ENCODE measurements around the gene SMIM24. TPM values are rescaled to one million over a fixed set of nuclear protein-coding genes. Genes with fewer than 3 reads are reported as not detected.

SMIM24 gene
- total RNA-seq, 4 donors from 2014 or later = 18.7 to 100 (median 85.5) TPM

- WGBS, 2 donors (ENCODE audit: low coverage in 1 of 2) = 83% methylated on average over 23 of the region's 23 CpGs; no CpG with 5 or more reads in 1 of the 2 donors
- Histone ChIP-seq H3K4me3 (no peak overlapping the region), H3K27me3 (no peaks in the 10 kb centered on the region), H3K36me3 (no peaks in the 10 kb centered on the region), H3K4me1 (peaks cover 0 to 20% (median 9%) of the 10 kb centered on the region in 4 donors), H3K27ac (no peak overlapping the region), H3K9me3 (no peaks in the 10 kb centered on the region)
- intact Hi-C loops (cut with DNase I; ENCODE audit: low total_unique reads) (loop anchor here (2.0 kb wide), 1 partner anchor 13 kb away; no protein-coding TSS in a partner anchor), in situ Hi-C loops (cut with MboI; ENCODE audit: low pct_ligation_motif_present in 1 of 4, low pct_unique_long_range_greater_than_20kb in 1 of 4, low sequenced_read_pairs in 3 of 4) (no loop called here)
- TF ChIP-seq CTCF (IDR thresholded peaks at IDR 0.05) (no peak), POLR2A (IDR thresholded peaks at IDR 0.05) (no peak), EP300 (IDR thresholded peaks at IDR 0.05; ENCODE audit: low read depth) (no peak), POLR2AphosphoS5 (IDR thresholded peaks at IDR 0.05) (no peak)
- DNase-seq = no peak
These were observed 33.2 kb upstream of the SMIM24 start for GRCh38 chr19:3513229-3514140.

- no peak for DNase-seq
- H3K4me3 ChIP-seq = no peak overlapping the region
- intact Hi-C loops (cut with DNase I; ENCODE audit: low total_unique reads) (loop anchor here (2.0 kb wide), 1 partner anchor 14 kb away; no protein-coding TSS in a partner anchor), in situ Hi-C loops (cut with MboI; ENCODE audit: low pct_ligation_motif_present in 1 of 4, low pct_unique_long_range_greater_than_20kb in 1 of 4, low sequenced_read_pairs in 3 of 4) (no loop called here)
- peaks cover 2 to 23% (median 10%) of the 10 kb centered on the region in 4 donors for H3K4me1 ChIP-seq
- no peaks in the 10 kb centered on the region for H3K9me3 ChIP-seq
- H3K27ac ChIP-seq = no peak overlapping the region
- H3K27me3 ChIP-seq = no peaks in the 10 kb centered on the region
- TF ChIP-seq POLR2A (IDR thresholded peaks at IDR 0.05) (no peak), CTCF (IDR thresholded peaks at IDR 0.05) (no peak), POLR2AphosphoS5 (IDR thresholded peaks at IDR 0.05) (no peak), EP300 (IDR thresholded peaks at IDR 0.05; ENCODE audit: low read depth) (no peak)
- WGBS, 2 donors (ENCODE audit: low coverage in 1 of 2) = 93% methylated on average over 17 of the region's 17 CpGs; no CpG with 5 or more reads in 1 of the 2 donors
- H3K36me3 ChIP-seq = no peaks in the 10 kb centered on the region
These were observed 32.4 kb upstream of the SMIM24 start for GRCh38 chr19:3512562-3513228.

- Histone ChIP-seq H3K9me3 (no peaks in the 10 kb centered on the region), H3K4me3 (no peak overlapping the region), H3K4me1 (peaks cover 2 to 24% (median 14%) of the 10 kb centered on the region in 4 donors), H3K27ac (no peak overlapping the region), H3K27me3 (no peaks in the 10 kb centered on the region), H3K36me3 (no peaks in the 10 kb centered on the region)
- no peak for TF ChIP-seq EP300 (IDR thresholded peaks at IDR 0.05; ENCODE audit: low read depth)
- TF ChIP-seq POLR2AphosphoS5 (IDR thresholded peaks at IDR 0.05) = no peak
- no peak for TF ChIP-seq CTCF (IDR thresholded peaks at IDR 0.05)
- no peak for TF ChIP-seq POLR2A (IDR thresholded peaks at IDR 0.05)
- in situ Hi-C loops (cut with MboI; ENCODE audit: low pct_ligation_motif_present in 1 of 4, low pct_unique_long_range_greater_than_20kb in 1 of 4, low sequenced_read_pairs in 3 of 4) = no loop called here
- WGBS, 2 donors (ENCODE audit: low coverage in 1 of 2) = 83% methylated on average over 26 of the region's 26 CpGs; no CpG with 5 or more reads in 1 of the 2 donors
- DNase-seq = no peak
- intact Hi-C loops (cut with DNase I; ENCODE audit: low total_unique reads) = loop anchor here (2.0 kb wide), 1 partner anchor 15 kb away; no protein-coding TSS in a partner anchor
These were observed 31.4 kb upstream of the SMIM24 start for GRCh38 chr19:3511506-3512251.

Data from transverse colon (tissue), 4 donors.